NCI-H1436 treated with DMSO at 0.1 percent for 48 hours (cell line): Measurements from ENCODE around the gene CFAP70.

Source experiments
- DNase-seq: peaks from one replicate; lab custom pipeline; 2025; lab: John Stamatoyannopoulos, UW

CFAP70 gene

GRCh38 chr10:73252445-73253224, 106.0 kb downstream of the CFAP70 start, which contains the start of gene MRPS16:
TSS of gene MRPS16 (minus strand) at chr10:73252644. CDS start at chr10:73252482, 162 bp downstream.
- DNase-seq: peak; percentile 68

DNA sequence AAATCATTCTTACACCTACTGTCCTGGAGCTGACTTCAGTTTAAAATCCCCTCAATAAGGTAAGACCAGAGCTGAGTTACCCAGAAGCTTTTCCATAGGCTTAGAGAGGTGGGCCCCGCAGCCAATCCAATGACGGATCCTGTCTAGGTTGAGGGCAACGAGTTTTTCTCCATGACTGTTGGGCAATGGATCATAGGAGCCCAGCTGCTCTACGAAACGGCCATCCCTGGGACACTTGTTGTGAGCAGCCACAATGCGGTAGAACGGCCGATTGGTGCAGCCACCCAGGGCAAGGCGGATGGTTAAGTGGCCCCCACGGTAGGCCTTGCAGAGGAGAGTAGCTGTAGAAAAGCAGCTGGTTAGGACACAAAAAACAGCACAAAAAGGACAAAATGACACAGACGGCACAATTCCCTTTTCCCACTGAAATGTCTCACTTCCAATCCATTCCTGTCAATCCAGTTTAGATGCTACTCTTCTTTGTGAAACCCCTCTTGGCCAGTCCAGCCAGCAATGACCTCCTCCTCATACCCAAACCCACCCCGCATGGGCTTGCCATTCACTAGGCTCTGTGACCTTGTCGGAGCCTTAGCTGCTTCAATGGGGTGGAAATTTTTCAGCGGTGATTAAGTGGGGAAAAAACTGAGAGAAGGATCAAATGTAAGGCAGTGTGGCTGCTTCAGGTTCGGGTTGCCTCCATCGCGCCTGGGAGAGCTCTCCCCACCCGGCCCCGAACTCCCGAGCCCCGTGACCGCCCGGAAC, 106.8 kb downstream of the CFAP70 start:
- no peak for DNase-seq

GRCh38 chr10:73248259-73248724, 110.4 kb downstream of the CFAP70 start:
- no peak for DNase-seq

- DNase-seq: no peak
Measured at GRCh38 chr10:73247509-73248258, 111.0 kb downstream of the CFAP70 start.

GRCh38 chr10:73246646-73247508, 111.8 kb downstream of the CFAP70 start, which contains the start of gene DNAJC9:
TSS of gene DNAJC9 (minus strand) at chr10:73247255. CDS start at chr10:73247189, 66 bp downstream.
- peak; percentile 81 for DNase-seq

DNA sequence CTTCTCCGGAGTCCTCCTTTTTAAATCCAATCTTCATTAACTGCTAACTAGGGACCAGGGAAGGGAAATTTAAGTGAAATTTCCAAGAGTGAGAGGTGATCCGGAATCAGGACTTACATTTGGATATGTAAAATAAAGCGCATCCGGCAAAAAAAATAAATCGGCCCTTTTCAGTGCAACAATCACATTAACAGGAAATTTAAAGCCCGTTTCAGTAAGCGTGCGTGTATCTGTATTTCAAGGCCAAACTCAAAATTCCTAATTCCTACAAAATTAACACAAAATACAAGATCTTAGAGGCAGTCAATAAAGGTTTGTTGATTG, 112.4 kb downstream of the CFAP70 start:
- DNase-seq: no peak

DNA sequence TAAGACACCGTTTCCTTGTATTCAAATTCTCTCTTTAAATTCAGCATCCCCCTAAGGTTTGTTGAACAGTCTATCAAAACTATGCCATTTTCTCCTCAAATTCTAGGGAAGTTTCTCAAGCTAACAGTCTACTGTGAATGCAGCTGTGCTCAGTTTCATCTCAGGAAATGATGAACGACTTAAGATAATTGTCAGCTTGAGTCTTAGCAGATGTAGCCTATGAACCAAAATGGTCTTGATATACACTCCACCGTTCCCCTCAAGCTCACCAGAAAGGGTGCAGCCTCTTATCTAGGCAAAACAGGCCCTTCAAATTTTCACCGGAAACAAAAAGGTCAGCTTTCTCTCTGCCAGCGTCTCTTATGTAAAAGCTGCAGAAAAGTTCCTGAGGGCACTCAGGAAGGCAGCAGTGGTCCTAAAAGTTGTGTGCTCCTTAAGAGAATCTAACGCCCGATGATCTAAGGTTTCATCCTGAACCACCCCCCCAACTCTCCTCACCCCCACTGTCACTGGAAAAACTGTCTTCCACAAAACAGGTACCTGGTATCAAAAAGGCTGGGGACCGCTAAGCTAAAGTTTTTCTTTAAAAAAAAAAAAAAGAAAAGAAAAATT, 113.7 kb downstream of the CFAP70 start:
- no peak for DNase-seq

DNA sequence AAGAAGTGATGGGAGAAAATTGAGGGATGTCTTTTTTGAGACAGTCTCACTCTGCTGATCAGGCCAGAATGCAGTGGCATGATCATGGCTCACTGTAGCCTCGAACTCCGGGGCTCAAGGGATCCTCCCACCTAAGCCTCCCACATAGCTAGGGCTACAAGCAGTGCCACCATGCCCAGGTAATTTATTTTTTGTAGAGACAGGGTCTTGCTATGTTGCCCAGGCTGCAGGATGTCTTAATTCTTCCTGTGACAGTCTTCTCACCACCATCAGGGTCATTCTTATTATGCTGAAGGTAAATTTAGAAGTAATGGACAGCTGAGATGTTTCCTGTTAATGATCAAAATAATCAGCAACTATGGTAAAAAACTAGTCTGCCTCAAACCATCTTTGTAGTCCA, 118.8 kb downstream of the CFAP70 start:
- DNase-seq: no peak

- DNase-seq: no peak
Measured at GRCh38 chr10:73238990-73239566, 119.6 kb downstream of the CFAP70 start.

GRCh38 chr10:73234695-73235094, 124.0 kb downstream of the CFAP70 start:
- no peak for DNase-seq

DNA sequence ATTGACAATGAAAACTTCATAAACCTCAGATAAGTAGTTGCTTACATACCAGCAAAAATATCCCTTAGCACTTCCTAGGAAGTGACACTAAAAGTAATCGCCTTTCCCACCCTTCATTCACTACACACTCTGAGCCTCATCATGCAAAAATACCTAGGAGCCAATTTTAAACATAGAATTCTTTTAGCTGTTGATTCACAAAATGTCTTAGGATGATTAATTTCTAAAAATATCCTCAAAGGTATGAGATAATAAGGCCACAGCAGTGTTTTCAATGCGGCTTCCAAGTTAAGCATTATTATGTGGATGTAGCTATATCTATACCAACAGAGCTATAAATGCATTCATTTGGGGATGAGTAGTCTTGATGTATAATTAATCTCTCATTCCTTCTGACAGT, 124.8 kb downstream of the CFAP70 start:
- DNase-seq: no peak

- no peak for DNase-seq
Measured at GRCh38 chr10:73232887-73233286, 125.8 kb downstream of the CFAP70 start.

- no peak for DNase-seq
Measured at GRCh38 chr10:73229567-73229966, 129.1 kb downstream of the CFAP70 start.

- DNase-seq: no peak
Measured at GRCh38 chr10:73228247-73228646, 130.4 kb downstream of the CFAP70 start.

- no peak for DNase-seq
Measured at GRCh38 chr10:73226663-73227062, 132.0 kb downstream of the CFAP70 start.

- DNase-seq: no peak
Measured at GRCh38 chr10:73225518-73225917, 133.1 kb downstream of the CFAP70 start.

GRCh38 chr10:73220989-73221388, 137.7 kb downstream of the CFAP70 start:
- no peak for DNase-seq

DNA sequence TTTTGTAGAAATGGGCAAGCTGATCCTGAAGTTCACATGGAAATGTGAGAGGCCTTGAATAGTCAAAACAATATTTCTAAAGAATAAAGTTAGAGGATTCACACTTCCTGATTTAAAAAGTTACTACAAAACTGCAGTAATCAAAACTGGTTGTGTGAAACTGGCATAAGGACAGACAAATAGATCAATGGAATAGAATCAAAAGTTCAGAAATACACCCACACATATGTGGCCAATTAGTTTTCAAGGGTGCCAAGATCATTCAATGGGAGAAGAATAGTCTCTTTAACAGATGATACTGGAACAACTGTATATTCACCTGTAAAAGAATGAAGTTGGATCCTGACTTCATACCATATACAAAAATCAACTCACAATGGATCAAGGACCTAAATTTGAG, 139.3 kb downstream of the CFAP70 start:
- no peak for DNase-seq

DNA sequence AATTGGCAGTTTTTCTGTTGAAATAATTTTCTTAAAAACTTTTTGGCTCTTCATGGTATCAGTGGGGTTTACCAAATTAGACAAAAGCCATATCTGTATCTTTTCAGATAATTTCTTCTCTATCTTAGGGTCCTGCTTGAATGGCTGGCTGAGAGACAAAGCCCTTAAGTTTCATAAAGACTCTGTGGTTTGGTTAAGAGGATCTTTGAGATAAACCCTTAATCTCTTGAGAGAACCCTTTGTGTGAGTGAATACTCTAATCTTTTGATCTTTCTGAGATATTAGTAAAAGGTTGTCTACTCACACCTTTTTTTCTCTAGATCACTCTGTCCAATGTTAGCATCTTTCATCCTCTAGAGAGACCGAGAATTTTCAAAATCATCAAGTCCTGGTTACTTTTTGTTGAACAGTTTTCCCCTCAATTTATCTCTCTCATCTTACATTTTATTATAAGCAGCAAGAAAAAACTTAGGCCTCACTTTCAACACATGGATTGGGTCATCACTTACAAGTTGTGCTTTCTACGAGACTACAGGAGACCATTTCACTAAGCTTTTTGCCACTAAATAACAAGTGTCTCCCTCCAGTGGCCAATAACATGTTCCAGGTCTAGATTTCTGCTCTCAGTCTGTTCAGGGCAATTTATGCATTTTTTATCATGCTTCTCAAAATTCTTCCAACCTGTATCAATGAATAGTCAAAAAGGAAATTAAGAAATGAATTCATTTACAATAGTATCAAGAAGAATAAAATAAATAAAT, 140.1 kb downstream of the CFAP70 start:
- DNase-seq: no peak

- no peak for DNase-seq
Measured at GRCh38 chr10:73217628-73218027, 141.0 kb downstream of the CFAP70 start.
